HG03175 (cell line): ENCODE measurements around the gene UNCX.

Source experiments
- ATAC-seq: cut with Tn5 transposase; IDR thresholded peaks from one replicate; pipeline ENCODE4 v1.9.1; 2021; ENCODE audit warnings: mild to moderate bottlenecking, moderate library complexity; ENCODE audit not compliant: unreplicated experiment

UNCX gene

DNA sequence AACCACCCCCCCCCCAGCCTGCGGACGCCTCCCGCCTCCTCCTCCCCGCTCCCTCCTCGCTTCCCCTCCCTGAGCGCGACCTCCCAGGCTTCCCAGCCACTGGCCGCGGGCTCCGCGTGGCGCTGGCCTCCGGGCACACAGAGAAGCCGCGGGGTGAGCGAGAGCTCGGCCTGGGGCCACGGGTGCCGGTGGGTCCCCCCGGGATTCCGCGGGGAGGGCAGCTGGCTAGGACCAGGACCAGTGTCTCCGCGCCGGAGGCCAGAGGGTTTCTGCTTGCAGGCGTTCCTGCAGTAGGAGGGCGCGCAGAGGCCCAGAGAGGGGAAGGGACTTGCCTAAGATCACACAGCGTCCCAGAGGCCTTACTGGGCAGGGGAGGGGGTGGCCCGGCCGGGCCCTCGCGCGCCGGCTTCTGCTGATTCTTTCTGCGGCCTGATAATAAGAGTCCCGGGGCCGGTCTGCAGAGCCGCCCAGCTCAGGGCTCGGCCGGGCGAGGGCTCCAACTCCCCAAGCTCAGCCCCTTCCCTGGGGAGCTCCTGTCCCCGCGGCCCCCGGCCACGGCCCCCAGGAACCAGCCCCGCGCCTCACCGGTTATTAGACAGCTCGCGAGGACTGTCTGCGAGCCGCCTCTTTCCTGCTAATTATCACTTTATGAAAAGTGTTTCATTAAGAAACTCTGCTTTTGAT lies 10.1 kb downstream of the UNCX start:
- no peak for ATAC-seq

DNA sequence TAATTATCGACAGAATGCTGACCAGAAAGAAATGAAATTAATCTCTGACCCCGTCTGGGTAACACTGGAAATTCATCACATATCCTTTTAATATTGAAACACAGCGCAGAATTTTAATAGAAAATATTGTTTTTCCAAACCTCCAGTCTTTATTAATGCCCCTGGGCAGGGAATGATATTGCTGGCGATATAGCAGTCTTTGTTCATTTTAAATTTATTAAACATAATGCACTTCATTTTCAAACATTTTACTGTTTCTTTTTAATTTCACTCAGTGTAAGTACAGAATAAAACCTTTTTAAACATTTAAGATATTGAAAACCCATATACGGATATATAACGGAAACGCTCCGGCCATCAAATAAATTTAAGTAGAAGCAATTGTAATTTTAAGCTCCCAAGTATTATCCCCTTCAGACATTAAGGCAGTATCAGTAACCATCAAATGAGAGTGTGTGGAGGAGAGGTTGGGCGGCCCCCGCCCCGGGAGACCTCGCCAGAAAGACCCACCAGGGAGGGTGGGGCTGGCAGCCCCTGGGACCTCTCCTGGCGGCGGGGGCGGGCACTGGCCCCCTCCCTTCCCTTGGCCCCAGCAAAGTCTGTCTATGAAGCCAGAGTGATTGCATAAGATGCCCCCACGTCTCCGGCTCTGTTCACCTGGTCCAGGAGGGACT lies 10.8 kb downstream of the UNCX start:
- no peak for ATAC-seq

DNA sequence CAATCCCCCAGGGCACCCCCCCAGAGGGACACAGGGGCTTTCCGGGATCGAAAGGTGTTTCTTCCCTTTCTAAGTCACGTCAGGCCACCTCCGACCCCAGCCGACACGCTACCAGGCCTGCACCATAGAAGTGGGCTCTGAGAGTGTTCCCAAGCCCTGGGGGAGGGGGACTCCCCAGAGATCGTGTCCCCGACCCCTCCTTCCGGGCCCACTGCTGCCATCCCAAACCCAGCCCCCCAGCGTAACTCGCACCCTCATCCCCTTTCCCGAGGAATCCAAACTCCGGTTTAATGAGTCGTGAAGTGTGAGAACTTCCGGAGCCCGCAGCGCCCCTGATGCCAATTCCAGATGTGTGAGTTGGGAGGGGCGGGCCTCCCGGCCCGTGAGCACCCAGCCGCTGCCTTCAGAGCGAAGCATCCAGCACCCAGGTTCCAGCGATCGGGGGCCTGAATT lies 11.3 kb downstream of the UNCX start:
- ATAC-seq, result no peak

DNA sequence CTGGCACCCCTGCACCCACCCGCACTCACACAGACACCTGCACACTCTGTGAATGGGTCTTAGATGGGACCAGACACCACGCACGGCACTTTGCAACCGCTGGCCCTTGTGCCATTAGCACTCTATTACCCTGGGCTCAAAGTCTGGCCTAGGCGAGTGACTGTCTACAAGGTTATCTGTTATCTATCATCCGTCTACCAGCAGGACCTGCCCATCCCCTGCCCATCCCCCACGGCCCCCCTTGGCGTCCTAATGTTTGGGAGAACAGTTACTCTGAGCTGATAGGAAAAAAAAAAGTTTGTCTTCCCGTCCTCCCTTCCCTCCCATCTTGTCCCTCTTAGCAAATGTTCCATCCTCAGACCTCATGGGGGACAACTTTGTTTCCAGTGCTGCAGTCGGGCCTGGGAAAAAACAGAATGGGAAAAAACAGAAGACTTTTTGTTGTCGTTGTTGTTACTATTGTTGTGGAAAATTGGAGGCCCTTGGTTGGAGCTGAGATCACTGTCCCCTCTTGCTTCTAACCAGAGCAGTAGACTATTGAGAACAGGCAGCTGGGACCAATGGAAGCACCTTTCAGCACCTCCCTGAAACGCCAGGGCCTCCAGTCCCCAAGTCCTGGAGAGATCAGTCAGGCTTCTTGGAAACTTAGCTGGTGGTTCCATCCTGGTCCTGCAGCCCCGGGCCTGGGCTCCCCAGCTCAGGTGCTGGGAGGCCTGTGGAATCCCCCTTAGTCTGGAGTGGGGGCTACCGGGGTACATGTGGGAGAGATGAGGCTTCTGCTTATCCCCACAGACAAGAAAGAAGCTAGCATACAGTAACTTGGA lies 12.2 kb downstream of the UNCX start:
- no peak for ATAC-seq

DNA sequence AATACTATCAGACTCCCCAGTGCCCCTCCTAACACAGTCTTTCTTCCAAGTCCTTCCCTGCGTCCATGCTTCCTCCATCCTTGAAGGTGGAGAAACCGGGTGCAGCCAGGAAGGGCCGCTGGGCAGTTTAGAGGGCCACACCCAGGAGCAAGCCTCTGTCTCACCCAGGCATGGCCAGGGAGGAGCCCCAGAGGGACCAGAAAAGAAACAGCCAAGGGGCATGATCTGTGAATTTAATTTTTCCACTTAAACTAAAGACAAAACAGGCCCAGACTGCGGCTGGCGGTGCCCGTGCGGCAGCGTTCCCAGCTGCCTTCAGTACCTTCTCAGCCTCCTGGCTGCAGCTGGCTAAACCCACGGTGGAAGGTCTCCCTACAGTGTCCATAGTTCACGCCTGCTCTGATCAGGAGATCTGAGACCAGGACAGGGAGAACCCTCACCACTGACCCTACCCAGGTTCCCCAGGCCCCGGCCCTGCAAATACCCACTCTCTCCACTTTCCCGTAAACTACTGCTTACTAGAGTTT lies 12.9 kb downstream of the UNCX start:
- ATAC-seq, result no peak

DNA sequence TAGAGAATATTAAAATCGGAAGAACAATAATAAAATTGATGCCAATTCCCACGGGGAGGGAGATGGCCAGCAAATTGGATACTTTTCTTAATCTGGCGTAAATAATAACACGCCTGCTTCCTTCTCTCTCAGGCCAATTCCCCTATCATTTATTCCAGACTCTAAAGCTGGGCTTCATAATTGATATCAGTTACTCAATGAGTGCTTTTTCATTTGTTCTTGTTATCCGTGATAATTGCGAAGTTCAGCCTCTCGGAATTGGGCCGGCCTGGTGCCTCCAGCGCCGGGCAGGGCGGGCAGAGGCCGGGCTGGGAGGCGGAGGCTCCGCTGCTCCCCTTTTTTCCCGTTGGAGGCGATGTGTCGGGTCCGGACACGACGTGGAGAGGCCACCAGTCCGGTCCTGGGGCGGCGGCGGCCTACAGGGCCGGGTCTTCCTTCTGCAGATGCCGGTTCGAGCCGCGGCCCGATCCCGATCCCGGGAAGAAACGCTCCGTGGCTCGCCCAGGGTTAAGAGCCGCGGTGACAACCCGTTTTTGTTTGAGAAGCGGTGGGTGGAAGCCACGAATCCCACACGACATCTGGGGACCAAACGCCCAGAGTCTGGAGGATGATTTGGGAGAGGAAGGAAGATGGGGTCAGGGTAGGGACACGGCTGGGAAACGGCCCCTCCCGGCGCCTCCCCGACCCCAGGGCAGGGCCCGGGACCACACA lies 13.6 kb downstream of the UNCX start:
- ATAC-seq, result no peak

DNA sequence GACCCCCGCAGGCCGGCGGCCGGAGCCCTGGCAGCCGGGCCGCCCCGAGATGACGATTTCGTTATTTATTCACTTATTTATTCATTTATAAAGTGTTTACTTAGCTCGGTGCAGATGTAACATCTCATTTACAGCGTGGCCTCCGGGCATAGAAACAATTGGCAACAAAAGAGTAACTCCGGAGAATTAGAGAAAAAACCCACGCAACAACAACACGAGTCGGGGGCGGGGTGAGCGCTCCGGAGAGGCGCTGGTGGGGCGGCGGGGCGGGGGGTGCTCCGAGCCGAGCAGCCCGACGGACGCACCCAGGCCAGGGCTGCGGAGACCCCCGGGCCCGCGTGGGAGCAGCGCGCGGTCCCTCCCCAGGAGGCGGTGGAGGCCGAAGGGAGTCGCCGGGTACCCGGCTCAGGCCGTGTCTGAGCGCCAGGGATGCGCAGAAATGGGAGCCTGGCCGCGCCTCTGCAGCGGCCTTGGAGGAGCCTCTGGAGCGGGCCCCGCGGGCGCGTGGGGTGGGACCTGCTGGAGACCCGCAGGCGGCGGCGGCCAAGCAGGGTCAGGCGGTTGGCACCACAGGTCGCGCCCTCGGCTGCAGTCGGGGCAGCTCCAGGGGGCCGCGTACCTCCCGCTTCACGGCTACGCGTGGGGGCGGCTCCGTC lies 14.3 kb downstream of the UNCX start:
- no peak for ATAC-seq

DNA sequence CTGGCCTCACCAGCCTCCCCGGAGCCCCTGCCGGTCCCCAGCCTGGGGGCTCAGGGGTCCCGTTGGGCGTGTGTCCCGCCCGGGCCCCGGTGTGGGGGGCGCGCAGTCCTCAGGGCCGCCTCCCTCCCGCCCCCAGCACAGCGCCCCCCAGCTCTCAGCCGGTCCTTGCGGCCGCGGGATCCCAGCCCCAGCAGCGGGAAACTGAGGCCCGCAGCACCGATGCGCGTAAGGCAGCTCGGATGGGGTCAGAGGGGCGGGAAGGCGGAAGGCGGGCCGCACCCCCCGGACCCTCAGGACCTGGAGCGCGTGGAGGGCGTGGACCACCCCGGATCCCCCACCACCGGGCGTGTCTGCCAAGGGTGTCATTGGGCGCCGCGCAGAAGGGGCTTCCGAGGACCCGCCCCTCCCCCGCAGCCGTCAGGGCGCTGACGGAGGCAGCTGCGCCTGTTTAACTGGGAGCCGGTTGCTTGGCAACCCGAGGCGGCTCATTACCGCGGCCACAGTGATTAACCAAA lies 14.9 kb downstream of the UNCX start:
- ATAC-seq, result no peak

DNA sequence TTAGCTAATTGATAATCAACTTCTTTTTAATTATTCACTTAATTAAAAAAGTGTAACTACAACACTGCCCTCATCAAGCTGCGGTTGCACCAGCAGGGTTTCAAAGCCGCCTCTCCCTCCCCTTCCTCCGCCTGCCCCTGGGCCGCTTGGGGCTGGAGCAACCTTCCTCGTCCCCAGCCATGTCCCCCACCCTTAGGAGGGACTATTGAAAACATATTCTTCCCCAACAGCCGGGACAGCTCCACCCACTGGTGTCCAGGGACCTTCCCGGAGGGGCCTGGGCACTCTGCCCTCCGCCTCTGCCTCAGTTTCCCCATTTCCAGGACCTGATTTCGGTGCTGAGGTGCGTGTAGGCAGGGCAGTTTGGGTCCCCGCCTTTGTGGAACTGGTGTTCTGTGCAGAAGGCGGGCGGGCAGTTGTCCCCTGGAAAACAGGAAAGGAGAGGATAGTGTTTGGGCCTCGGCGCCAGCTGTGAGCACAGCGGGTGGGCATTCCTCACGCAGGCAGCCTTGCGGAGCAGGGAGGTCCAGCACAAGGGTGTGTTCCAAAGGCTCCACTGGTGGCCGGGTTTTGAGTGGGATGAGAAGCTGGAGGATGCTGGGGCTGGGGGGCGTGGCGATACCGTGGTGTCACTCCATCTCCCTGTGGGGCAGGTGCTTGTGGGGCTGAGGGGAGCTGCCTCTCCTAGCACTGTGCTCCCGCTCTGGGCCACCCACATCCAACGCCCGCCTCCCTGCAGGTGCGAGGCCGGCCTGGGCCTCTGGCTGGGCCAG lies 15.7 kb downstream of the UNCX start:
- ATAC-seq, result no peak

DNA sequence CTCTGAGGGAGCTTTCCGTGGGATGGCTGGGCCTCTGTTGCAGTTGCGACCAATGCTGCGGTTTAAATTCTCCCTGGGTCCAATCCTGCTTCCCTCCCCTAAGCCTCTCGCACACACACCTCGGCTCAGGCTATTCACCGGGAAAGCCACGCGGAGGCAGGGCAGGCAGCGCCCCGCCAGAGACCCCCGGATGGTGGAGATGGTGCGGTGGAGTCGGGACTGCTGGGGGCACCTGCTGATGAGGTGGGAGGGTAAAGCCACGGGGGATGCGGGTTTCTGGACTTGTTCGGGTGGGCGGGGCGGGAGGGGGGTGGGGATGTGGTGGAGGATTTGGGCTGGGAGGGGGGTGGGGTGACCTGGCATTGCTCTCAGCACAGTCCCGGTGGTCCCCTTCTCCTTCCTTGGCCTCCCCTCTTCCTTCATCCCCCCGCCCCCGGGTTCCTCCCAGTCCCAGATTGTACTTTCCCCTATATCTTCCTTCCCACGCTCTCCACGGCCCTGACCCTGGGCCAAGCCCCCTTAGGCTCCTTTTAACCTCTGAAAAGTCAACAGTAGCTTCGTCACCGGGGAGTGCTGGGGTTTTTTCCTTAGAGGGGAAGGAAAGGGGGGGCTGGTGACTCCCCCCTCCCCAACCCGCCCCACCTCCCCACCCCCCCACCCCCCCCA lies 16.4 kb downstream of the UNCX start:
- no peak for ATAC-seq

DNA sequence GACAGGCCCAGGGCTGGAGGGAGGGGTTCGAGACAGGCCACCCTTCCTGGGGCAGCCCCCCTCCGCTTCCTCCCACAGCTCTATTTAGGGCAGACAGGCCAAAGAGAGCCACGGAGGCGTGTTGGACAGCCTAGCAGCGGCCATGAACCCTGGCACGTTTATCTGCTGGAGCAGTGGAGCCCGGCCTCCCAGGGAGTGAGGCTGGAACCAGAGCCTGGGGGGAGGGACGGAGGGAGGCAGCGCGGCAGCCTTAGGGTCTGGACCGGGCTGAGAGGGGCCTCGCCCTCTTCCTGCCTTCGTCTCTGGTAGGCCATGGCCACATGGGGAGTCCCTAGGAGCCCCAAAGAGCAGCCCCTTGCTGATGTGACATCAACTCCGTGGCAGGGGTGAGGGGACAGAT lies 17.1 kb downstream of the UNCX start:
- no peak for ATAC-seq

DNA sequence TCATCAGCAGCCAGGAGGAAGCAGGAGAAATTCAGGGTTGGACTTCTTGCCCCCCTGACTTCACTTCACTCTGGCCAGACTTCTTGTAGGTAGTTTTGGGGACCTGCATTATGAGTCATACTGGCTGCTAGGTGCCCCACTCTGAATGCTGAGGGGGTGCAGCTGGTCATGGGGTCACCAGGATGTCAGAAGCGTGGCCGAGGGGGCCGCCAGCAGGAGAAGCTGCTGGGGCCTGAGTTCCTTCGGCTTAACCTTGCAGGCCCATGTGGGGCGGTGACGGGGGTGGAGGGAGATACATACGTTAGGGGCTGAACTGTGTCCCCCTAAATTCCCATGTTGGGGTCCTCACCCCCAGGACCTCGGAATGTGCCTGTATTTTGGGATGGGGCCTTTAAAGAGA lies 18.2 kb downstream of the UNCX start:
- no peak for ATAC-seq

DNA sequence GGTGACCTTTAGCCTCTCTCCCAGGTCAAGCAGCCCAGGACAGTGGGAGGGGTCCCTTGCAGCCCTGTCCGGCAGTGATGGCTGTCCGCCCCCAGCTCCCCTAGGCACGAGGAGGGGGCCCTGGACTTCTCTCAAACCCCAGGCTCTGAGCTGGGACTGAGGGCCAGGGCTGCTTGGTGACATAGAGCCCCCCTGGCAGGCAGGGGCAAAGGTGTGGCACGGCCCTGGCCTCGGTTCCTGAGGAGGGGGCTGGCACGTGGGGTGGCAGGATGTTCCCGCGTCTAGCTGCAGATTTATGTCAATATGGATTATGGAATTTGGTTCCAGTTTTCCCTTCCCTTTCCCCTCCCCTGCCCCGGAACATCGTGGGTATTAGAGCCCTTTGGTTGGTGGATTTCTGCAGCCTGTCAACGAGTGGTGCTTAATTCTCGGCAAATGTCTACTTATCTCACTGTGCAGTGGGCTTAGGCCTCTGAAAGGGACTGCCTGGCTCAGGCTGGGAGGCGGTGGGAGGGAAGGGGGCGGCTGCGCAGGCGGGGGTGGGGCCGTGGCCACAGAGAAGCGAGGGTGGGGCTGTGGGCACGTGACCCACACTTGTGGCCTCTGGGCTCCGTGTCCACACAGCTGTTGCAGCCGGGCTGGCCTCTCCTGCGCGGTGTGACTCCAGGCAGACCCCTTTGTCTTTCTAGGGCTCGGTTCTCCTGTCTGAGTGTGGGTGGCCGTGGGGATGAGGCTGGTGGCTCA lies 19.3 kb downstream of the UNCX start:
- no peak for ATAC-seq

DNA sequence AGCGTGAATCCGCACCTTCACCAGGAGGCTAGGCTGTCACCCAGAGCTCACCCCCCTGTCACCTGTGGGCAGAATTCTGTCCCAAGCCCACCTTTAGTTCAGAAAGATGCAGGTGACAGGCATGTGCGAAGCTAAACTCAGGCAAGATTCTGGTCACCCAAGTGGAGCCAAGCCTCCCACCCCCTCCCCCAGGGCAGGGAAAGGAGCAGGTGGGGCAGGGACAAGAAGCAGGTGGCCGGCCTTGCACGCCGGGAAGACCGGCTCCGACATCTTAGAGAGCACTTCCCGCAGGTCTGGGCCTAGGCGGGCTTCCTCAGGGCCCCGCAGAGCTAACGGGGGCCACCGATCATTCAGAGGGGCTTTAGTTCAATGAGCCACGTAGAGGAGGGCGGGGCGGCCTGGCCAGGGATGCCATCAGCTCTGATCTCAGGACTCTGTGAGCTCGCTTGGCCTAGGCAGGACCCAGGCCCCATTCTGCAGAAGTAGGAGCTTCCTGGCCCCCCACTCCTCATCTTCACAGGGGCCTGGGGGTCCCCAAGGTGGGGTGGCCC lies 19.9 kb downstream of the UNCX start:
- no peak for ATAC-seq

DNA sequence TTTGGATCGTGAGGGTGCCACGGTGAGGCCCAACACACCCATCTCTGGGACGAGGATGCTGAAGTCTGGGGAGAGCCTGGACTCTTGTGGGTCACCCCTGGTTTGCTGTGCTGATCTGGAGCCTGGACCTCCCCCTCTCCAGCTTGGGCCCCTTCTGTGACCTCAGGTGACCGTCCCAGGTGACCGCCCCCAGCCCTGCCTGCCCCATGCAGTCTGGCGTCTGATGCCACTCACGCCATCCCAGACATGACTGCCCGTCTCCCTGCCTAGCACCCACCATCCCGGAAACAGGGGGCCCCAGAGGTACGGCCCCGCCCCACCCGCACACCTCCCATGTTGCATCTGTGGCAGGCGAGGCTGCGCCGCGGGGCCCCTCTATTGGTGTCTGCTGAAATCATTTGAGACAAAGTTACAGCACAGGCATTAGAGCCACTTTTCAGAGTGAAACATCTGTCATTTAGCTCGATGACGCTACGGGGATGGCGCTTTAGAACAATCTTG lies 21.1 kb downstream of the UNCX start:
- no peak for ATAC-seq

DNA sequence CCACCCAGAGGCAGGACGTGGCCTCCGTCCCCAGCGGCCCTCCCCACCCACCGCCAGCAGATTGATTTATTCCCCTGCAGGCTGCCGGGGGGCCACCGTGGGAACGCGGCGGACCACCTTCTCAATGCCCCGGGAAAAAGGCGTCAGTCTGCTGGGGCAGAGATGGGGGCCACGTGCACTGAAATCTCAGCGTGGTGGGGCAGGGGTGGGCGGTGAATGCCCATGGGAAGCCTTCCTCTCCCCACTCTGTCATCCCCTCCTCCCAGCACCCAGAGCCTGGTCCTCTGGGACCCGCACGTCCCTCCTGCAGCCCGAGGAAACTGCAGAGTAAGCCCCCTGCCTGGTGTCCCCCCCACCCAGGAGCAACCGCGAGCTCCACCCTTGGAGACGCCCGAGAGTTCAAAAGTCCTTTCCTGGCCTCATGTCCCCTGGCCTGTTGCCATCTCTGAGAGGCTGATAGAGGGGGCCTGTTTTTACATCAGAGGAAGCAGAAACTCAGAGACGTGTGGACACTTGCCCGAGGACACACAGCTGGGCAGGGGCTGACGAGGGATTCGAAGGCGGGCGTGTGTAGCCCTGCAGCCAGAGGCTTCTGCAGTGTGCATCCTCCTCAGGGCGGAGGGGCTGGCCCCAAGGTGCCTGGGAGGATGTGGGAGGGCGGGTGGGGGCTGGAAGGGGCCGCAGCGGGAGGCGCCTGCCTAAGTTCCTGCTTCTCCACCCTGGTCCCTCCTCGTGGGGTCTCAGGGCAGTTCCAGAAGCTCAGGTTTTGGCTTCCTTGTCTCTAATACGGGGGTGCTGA lies 21.8 kb downstream of the UNCX start:
- no peak for ATAC-seq
